ENCODE results near the gene SS18. TPM values are rescaled to one million over a fixed set of nuclear protein-coding genes. Genes with fewer than 3 reads are reported as not detected.

The SS18 gene
- total RNA-seq, 1 experiment from 2014 or later: 60.0 TPM

DNA sequence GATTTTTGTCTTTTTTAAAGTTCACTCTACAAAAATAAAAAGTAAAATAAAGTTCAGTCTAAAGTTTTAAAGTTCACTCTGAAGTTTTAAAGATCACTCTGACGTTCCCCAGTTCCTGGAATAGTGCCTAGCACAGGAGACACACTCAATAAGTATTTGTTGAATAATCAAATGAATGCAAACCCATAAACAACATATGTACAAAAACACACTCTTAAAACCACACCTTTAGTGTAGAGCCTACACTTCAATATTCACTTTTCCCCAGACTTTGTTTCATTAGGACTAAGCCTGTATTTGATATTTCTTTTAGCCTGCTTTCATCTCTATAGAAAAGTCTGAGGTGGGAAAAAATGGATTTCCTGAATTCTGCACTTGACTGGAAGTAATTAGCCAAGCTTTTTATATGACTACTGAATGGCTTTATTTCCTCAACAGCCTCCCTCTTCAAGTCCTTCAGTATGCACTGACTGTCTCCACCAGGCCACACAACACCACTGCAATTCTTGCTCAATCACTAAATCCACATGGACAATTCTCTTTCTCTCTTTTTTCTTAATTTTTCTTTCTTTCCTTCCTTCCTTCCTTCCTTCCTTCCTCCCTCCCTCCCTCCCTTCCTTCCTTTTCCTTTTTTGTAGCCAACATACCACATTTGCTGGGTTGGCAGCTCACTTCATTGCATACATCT is 104.6 kb downstream of the SS18 start:
- CTCF ChIA-PET: no interaction called here
- no peaks in the 10 kb centered on the region for H3K9me3 ChIP-seq (ENCODE audit: control insufficient read depth in 1 of 2, insufficient read depth in 1 of 2, low read depth in 1 of 2, low read length in 2 of 2)

More for the DNA sequence above, 104.6 kb downstream of the SS18 start:
- Histone ChIP-seq H4K20me1 (ENCODE audit: insufficient read depth) (no peaks in the 10 kb centered on the region), H3K4me3 (replicated peaks in 1 of 2; ENCODE audit: low read depth in 1 of 2, low read length in 2 of 2) (no peak overlapping the region), H3K4me1 (ENCODE audit: control insufficient read depth in 1 of 2, insufficient read depth in 2 of 2, low read length in 2 of 2) (no peaks in the 10 kb centered on the region), H3K9me2 (ENCODE audit: insufficient read depth) (no peaks in the 10 kb centered on the region), H3K36me3 (ENCODE audit: control insufficient read depth in 1 of 2, insufficient read depth in 2 of 2, low read length in 2 of 2) (no peaks in the 10 kb centered on the region), H3K4me2 (ENCODE audit: low read length) (no peak overlapping the region), H3K79me2 (ENCODE audit: insufficient read depth, low read length) (no peaks in the 10 kb centered on the region), H3K27ac (ENCODE audit: low read depth, low read length) (no peak overlapping the region), H3K9ac (ENCODE audit: low read length) (no peak overlapping the region), H2AFZ (ENCODE audit: low read depth, low read length, poor library complexity, severe bottlenecking) (no peak overlapping the region), H3K27me3 (ENCODE audit: insufficient read depth, low read length) (no peaks in the 10 kb centered on the region)
- BruUV-seq (replicated peaks): no TSS peak
- intact Hi-C loops (cut with micrococcal nuclease): no loop called here
- ChIA-PET RAD21 (ENCODE audit: low non-redundant PET in 1 of 2, low total read pairs in 2 of 2, uncharacterized antibody in 2 of 2, unreplicated experiment in 2 of 2) (no interaction called here), POLR2A (no interaction called here)
- TF ChIP-seq JUND (IDR thresholded peaks at IDR 0.05) (no peak), CEBPB (IDR thresholded peaks at IDR 0.05; ENCODE audit: low read depth) (no peak), SP1 (IDR thresholded peaks at IDR 0.05; ENCODE audit: low read depth) (no peak), SRF (IDR thresholded peaks at IDR 0.05; ENCODE audit: low read depth) (no peak)
- TF ChIP-seq, protein P1, sequence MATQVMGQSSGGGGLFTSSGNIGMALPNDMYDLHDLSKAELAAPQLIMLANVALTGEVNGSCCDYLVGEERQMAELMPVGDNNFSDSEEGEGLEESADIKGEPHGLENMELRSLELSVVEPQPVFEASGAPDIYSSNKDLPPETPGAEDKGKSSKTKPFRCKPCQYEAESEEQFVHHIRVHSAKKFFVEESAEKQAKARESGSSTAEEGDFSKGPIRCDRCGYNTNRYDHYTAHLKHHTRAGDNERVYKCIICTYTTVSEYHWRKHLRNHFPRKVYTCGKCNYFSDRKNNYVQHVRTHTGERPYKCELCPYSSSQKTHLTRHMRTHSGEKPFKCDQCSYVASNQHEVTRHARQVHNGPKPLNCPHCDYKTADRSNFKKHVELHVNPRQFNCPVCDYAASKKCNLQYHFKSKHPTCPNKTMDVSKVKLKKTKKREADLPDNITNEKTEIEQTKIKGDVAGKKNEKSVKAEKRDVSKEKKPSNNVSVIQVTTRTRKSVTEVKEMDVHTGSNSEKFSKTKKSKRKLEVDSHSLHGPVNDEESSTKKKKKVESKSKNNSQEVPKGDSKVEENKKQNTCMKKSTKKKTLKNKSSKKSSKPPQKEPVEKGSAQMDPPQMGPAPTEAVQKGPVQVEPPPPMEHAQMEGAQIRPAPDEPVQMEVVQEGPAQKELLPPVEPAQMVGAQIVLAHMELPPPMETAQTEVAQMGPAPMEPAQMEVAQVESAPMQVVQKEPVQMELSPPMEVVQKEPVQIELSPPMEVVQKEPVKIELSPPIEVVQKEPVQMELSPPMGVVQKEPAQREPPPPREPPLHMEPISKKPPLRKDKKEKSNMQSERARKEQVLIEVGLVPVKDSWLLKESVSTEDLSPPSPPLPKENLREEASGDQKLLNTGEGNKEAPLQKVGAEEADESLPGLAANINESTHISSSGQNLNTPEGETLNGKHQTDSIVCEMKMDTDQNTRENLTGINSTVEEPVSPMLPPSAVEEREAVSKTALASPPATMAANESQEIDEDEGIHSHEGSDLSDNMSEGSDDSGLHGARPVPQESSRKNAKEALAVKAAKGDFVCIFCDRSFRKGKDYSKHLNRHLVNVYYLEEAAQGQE (IDR thresholded peaks at IDR 0.05; ENCODE audit: low read depth): no peak
- DNase-seq (ENCODE audit: low read depth, low spot score): no peak
- ATAC-seq: no peak

All from HCT116 (cell line).